GM21619 (cell line): ENCODE measurements around the gene YY1AP1.
"Not testable (repeated sequence)": the region's sequence is repeated elsewhere in the genome, so short reads cannot be mapped to it uniquely, and the experiment has no call there.

Experiments used
- ATAC-seq: cut with Tn5 transposase; IDR thresholded peaks from one replicate; pipeline ENCODE4 v1.9.1; 2021; ENCODE audit not compliant: unreplicated experiment

Gene YY1AP1

GRCh38 chr1:155648207-155649147, 40.1 kb downstream of the YY1AP1 start:
- ATAC-seq = no peak

GRCh38 chr1:155646307-155646706, 42.3 kb downstream of the YY1AP1 start:
- ATAC-seq = no peak

GRCh38 chr1:155645648-155646047, 42.9 kb downstream of the YY1AP1 start:
- ATAC-seq = no peak

GRCh38 chr1:155645034-155645598, 43.5 kb downstream of the YY1AP1 start:
- ATAC-seq = no peak

DNA sequence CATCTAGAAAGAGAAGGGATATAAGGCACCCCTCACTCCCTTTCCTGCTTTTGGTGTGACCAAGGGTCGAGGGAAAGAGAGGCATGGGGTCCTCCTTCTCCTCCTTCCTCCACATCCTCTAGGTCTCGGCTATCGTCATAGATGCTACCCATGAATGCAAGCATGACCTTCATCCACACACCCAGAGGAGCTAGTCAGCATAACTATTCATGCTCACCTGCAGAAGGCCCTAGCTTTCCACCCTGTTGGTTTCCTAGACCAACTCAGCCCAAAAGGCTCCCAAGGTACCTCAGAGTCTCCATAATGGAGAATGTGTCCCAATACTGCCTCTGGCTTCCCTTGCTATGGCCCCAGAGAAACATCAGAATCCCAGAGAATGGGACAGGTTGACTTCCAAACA, 45.3 kb downstream of the YY1AP1 start:
- ATAC-seq = no peak

DNA sequence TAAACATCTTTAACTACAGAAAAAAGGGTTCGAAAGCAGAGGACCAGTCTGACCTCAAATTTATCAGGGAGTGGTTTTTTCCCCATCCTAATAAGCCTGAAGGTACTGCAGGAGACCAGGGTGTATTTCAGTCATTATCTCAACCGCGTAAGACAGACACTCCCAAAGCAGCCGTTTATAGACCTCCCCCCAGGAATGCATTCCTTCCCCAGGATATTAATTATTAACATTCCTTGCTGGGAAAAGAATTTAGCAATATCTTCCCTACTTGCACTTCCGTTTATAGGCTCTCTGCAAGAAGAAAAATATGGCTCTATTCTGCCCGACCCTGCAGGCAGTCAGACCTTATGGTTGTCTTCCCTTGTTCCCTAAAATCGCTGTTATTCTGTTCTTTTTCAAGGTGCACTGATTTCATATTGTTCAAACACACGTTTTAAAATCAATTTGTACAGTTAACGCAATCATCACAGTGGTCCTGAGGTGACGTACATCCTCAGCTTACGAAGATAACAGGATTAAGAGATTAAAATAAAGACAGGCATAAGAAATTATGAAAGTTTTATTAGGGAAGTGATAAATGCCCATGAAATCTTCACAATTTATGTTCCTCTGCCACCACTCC, 45.9 kb downstream of the YY1AP1 start:
- not testable (repeated sequence) for ATAC-seq

DNA sequence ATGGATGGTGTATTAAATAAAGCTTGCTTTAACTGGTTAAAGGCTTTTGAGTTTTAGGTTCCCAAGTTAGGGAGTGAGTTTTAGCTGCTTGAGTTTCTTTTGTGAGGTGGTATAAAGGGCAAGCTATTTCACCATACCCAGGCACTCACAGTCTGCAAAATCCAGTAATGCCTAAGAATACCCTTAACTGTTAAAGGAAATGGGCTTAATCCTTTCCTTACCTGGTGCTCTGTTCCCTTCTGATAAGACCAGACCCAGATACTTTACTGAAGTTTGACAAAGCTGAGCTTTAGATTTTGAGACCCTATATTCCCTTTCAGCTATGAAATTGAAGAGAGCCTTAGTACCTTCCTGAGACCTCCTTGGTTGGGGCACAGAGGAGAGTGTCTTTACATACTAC, 48.2 kb downstream of the YY1AP1 start:
- no peak for ATAC-seq

GRCh38 chr1:155636397-155637153, 52.0 kb downstream of the YY1AP1 start:
- no peak for ATAC-seq

DNA sequence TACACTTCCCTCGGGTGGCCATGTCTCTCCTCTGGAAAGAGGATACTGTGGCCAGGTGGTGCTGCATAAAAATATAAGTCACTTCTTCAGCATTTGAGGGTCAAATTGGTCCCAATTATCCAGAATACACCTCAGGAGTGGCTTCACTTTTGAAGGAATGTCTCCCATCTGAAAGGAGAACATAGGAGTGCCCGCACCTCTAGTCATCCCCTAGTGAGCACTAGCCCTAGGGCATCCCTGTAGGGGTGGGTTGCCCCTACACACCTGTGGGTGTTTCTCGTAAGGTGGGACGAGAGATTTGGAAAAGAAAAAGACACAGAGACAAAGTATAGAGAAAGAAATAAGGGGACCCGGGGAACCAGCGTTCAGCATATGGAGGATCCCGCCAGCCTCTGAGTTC, 62.1 kb downstream of the YY1AP1 start:
- ATAC-seq = not testable (repeated sequence)

DNA sequence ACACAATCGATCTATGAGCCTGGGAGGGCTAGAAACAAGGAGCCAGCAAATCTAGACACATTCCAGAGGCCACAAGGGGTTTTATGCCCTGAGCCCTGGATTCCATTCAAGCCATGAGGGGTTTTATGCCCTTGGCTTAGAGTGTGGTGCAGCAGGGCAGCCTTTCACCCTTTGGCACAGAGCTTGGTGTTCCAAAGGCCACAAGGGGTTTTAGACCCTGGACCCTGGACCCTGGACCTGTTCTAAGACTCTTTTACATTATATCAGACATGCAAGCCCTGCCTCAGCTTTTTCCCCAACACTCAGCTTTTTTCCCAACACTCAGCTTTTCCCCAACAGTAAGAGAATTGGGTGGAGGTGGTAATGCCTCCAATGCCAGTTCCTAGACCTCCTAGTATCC, 65.2 kb downstream of the YY1AP1 start:
- no peak for ATAC-seq

DNA sequence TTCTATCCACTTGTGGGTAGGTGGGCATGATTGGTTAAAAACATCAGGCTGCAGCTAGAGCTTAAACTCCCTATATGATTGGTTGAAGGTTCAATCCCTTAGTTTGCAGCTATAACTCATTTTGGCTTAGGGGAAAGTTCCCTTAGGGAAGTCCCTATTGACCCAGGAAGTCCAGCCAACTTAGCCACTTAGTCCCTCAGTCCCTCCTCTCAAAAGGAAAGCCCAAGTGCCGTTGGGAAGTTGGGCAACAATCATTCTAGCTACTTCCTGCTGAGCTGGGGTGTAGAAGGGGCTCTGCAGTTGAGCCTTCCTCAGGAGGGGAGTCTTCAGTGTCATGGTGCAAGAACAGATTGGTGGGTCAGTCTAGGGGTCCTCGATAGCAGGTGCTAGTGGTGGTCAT, 66.4 kb downstream of the YY1AP1 start:
- ATAC-seq = no peak

DNA sequence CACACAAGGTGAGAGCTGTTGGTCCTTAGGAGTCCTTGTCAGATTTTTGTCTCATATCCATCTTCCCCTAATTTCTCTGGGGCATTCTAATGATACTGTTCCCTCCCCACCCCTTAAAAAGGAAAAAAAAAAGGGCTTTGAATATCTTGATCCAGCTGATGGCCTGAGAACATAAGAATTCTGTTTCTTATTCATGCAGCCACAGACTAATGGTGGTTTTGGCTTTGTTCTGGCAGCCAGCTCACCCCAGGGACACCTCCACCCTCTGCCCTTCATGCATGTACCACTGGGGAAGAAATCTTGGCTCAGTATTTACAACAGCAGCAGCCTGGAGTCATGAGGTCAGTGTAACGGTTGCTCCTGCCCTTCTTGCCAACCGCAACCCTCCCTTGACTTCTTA, 75.3 kb downstream of the YY1AP1 start:
- ATAC-seq = not testable (repeated sequence)

DNA sequence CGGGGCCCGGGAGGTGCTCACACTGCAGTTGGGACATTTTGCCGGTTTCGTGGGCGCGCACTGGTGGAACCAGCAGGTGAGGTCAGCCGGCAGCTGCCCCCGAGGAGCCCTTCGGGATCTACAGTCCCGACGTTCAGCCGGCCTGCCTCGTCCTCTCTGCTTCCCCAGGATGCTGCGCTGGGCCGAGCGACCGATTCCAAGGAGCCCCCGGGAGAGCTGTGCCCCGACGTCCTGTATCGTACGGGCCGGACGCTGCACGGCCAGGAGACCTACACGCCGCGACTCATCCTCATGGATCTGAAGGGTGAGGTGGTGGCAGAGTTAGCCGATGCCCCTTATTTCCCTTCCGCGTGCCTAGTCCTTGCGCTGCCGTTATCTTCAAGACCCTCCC, 78.3 kb downstream of the YY1AP1 start:
- ATAC-seq = not testable (repeated sequence)

DNA sequence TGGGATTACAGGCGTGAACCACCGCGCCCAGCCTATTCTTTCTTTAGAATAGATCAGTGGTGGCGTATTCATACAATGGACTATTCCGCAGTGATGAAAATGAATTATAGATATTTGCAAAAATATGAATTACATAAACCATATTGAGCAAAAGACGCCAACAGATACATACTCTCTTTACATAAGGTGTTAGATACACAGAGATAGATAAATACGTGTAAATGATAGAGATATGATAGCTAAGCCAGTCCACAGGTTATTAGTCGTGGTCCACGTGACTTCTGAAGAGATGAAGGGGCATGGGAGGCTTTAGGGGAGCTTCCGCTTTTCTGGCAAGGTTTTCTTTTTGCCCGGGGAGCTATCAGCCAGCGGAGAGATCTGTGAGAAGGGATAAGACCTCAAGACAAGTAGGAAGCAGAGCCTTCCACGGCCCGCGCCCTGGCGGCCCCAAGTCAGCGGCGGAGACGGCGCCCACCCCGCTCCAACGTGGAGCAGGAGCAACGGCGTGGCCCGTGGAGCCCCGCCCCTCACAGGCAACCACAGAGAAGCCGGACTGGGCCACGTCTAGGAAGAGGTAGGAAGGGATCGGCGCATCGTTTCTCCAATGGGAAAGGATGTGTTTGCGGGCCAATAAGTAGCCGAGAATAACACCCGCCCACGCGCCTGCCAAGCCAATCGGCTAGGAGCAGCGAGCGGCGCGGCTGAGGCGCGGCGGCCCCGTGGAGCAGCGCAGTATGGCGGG, 78.9 kb downstream of the YY1AP1 start, which contains the start of gene MSTO1:
Gene MSTO1 (plus strand): TSS at position 704 of the 742 bp plus-strand sequence. CDS start 31 bp downstream, at position 735.
- ATAC-seq = peak; percentile 87
